ENCODE measurements around the gene PIR.

DNA sequence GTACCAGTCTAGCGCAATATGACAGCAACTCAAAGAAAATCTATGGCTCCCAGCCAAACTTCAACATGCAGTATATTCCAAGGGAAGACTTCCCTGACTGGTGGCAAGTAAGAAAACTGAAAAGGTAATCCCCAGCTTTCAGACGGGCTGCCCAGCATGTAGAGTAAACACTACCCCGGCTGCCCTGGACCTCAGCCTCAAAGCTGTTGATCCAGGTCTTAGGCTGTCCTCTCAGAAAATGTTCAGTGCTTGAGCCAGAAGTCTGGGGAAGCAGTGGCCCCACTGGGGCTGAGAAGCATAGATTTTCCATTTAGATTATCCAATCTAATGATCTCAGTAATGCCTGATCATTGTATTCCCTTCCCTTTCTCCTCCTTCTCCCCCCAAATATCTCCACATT is 29.3 kb upstream of the PIR start:
- no peak for TF ChIP-seq EZH2 (IDR thresholded peaks at IDR 0.05)
- TF ChIP-seq POLR2AphosphoS5 (IDR thresholded peaks at IDR 0.05; ENCODE audit: borderline replicate concordance, low read depth, low read length) = no peak
- TF ChIP-seq FOXP2 (optimal IDR thresholded peaks at IDR 0.05; ENCODE audit: control extremely low read depth, extremely low read length, insufficient read depth) = no peak
